Measurements from ENCODE around the gene NR2F2.

NR2F2 gene

GRCh38 chr15:96320107-96320506 lies 10.4 kb upstream of the NR2F2 start:
- no peak for DNase-seq

GRCh38 chr15:96320703-96321638 lies 9.5 kb upstream of the NR2F2 start:
- DNase-seq: no peak

GRCh38 chr15:96321639-96322535 lies 8.6 kb upstream of the NR2F2 start:
- DNase-seq: no peak

DNA sequence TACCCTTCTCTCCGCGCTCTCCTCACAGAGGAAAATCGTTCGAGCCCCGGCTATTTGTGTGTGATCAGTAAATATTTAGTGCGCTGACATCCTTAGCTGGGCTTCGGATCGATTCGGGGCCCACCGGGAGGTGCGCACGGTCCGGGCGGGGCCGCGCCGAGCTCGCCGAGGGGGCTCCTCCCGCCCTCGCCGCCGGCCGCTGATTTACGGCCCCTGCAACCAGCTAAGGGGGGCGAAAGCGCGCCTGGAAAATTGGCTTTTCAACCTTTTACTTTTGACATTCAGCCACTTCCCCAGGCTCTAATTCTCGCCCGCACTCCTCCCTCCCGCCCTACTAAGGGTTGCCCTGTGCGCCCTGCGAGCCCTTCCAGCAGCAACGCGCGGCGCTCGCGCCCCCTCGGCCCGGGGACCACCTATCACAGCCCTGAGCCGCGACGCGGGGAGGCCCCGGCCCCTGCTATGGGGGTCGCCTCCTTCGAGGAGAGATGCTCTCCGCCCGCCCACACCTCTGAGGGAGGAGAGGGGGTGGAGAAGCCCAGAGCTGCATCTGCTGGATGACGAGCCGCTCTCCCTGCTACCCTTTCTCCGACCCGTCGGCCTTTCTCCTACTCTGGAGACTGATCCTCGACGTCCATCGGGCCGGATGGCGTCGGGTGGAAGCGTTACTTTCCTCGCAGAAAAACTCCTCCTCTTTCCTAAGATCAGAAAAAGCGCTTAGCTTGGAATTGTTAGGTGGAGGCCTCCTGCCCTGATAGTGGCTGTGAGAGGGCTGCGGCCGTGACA lies 7.8 kb upstream of the NR2F2 start:
- DNase-seq: no peak

- DNase-seq: no peak
These were observed 7.0 kb upstream of the NR2F2 start for GRCh38 chr15:96323319-96324145.

GRCh38 chr15:96324192-96324895 lies 6.2 kb upstream of the NR2F2 start:
- no peak for DNase-seq

GRCh38 chr15:96324940-96325540 lies 5.5 kb upstream of the NR2F2 start:
- DNase-seq: no peak

GRCh38 chr15:96325541-96326327 lies 4.8 kb upstream of the NR2F2 start:
- DNase-seq: no peak

GRCh38 chr15:96326328-96327154 lies 4.0 kb upstream of the NR2F2 start:
- peak in 1 of 4 experiments; percentile 16 for DNase-seq

GRCh38 chr15:96327155-96327741 lies 3.3 kb upstream of the NR2F2 start:
- peak; percentile 47 to 71 (median 62) for DNase-seq

DNA sequence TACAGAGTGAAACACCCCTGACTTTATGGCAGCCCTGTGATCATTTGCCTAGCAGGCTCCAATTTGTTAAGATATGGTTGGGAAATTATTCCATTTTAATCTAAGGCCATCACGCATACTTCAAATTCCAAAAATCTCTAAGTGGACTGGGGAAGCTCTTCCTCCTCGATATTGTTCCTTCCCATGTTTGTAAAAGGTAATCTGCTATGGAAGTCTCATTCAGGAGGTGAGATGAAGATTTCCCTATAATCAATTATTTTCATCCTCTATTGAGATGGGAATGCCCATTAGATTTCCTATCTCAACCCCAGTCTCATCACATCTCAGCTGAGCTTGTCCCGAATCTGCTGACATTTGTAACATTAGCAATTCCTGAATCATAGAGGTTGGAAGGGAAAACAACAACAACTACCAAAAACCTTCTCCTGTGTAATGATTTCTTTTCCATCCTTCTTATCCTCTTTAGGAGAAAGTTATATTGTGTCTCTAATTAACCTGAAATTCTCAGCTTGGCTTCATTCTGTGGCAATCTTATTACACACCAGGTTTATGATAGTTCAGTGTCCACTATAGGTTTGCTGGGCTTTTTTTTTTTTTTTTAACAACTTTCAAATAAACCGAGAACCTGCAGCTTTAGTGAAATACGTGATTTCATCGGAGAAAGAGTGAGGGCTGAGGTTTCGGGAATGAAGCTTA lies 2.2 kb upstream of the NR2F2 start:
- DNase-seq: no peak

DNA sequence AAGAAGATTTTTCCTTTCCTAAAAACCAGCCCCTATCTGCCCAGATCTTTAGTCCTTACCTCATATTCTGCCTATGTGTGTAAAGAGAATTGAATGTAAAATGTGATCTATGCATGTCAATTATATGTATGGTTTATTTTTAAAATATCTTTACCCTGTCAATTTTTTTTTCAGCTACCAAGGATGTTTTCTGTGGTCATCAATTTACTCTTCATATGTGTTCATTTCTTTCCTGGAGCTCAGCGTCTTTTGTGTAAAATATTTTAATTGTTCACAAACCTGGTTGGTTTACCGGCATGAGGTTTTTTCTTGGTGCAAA lies 1.7 kb upstream of the NR2F2 start:
- DNase-seq: no peak

- no peak for DNase-seq
These were observed 1.0 kb upstream of the NR2F2 start for GRCh38 chr15:96329403-96329981.

GRCh38 chr15:96330064-96330449 lies 443 bp upstream of the NR2F2 start:
- DNase-seq: peak in 1 of 4 experiments; percentile 34

DNA sequence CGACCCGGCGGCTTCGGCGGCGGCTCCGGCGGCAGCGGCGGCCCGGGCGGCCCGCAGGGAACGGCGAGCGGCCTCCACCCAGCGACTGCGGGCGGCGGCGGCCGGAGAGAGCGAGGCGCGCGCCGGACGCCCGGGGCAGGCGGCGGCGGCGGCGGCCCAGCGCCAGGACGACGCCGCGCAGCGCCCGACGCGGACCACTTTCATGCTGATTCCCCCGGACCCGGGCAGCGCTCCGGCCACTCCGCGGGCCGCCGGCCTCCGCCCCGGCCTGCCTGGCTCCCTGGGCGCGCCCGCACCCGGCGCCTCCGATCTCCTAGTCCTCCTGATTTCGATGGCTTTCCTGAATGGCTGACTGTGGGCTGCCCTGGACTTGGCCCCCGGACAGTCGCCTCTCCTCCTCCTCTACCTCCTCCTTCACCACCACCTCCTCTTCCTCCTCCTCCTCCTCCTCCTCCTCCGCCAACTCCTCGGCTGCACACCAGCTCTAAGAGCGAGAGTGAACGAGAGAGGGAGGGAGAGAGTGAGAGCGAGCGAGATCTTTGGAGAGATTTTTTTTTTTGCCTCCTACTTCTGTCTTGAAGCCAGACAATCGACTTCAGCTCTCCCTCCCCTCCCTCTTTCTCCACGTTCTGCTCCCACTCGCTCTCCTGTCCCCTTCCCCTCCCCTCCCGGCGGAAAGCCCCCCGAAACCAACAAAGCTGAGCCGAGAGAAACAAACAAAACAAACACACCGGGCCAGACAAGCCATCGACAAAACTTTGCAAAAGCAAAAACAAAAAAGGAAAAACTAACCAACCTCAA lies 844 bp downstream of the NR2F2 start:
- no peak for DNase-seq

- DNase-seq: no peak
These were observed 1.6 kb downstream of the NR2F2 start for GRCh38 chr15:96331945-96332636.
